PC-3 (cell line): Measurements from ENCODE around the gene SH3TC1. TPM values are rescaled to one million over a fixed set of nuclear protein-coding genes. Genes with fewer than 3 reads are reported as not detected.

Source experiments
- ATAC-seq: fragments of 200-7000 bp; cut with Tn5 transposase; 2 replicates; pipeline ENCODE4 v1.9.1; 2020; ENCODE audit warnings: mild to moderate bottlenecking, moderate library complexity
- BruUV-seq: library from RNA; stranded (reverse); fragments of 400-500 nt; replicated peaks from 2 replicates; lab custom pipeline; 2021; lab: Mats Ljungman, UMichigan
- CTCF ChIA-PET: fragments of 300-600 bp; sonication (Branson Sonifier 250); formaldehyde crosslinking; loops from one replicate; lab custom pipeline; 2022; ENCODE audit warnings: antibody characterized with exemption; lab: Charles Lee
- POLR2A ChIA-PET: fragments of 300-600 bp; sonication (Branson Sonifier 250); formaldehyde crosslinking; loops from one replicate; lab custom pipeline; 2022; ENCODE audit warnings: antibody characterized with exemption; ENCODE audit not compliant: unreplicated experiment; lab: Charles Lee
- DNase-seq: peaks from one replicate; pipeline ENCODE4 v3.0.0-alpha.2; 2015
- H2AFZ ChIP-seq: fragments of 300-600 bp; sonication (generic); 2 replicates; pipeline ENCODE4 v1.6.0; 2016; ENCODE audit warnings: antibody characterized with exemption, low read length
- H3F3A ChIP-seq: fragments of 300-600 bp; sonication (generic); one replicate; pipeline ENCODE4 v1.6.0; 2017; ENCODE audit warnings: antibody characterized with exemption, low read length, control low read depth, mild to moderate bottlenecking; ENCODE audit not compliant: unreplicated experiment
- H3K27ac ChIP-seq: fragments of 300-600 bp; sonication (generic); 2 replicates; pipeline ENCODE4 v1.5.1; 2016; ENCODE audit warnings: mild to moderate bottlenecking, low read length
- H3K27me3 ChIP-seq: fragments of 300-600 bp; sonication (generic); 2 replicates; pipeline ENCODE4 v1.6.1; 2016; ENCODE audit warnings: low read length, mixed read lengths
- H3K36me3 ChIP-seq: fragments of 300-600 bp; sonication (generic); 2 replicates; pipeline ENCODE4 v1.6.1; 2016; ENCODE audit warnings: low read depth, mixed run types, low read length, mixed read lengths
- H3K4me1 ChIP-seq: fragments of 300-600 bp; sonication (generic); 2 replicates; pipeline ENCODE4 v1.5.1; 2016; ENCODE audit warnings: low read length; ENCODE audit not compliant: insufficient read depth
- H3K4me2 ChIP-seq: fragments of 300-600 bp; sonication (generic); 2 replicates; pipeline ENCODE4 v1.6.0; 2016; ENCODE audit warnings: low read length
- H3K4me3 ChIP-seq: fragments of 300-600 bp; sonication (generic); 2 replicates; pipeline ENCODE4 v1.5.1; 2016; ENCODE audit warnings: mild to moderate bottlenecking, low read length, mixed read lengths
- H3K79me2 ChIP-seq: fragments of 300-600 bp; sonication (generic); 2 replicates; pipeline ENCODE4 v1.6.1; 2017; ENCODE audit warnings: low read length, mixed read lengths
- H3K9ac ChIP-seq: fragments of 300-600 bp; sonication (generic); 2 replicates; pipeline ENCODE4 v1.6.0; 2016; ENCODE audit warnings: mild to moderate bottlenecking, low read length
- H3K9me2 ChIP-seq: fragments of 300-600 bp; sonication (generic); replicated peaks from 2 replicates; pipeline ENCODE4 v1.6.1; 2016; ENCODE audit warnings: mixed run types, low read length, mixed read lengths
- H3K9me3 ChIP-seq: fragments of 300-600 bp; sonication (generic); 2 replicates; pipeline ENCODE4 v1.6.1; 2016; ENCODE audit warnings: low read length, mixed read lengths
- H4K20me1 ChIP-seq: fragments of 300-600 bp; sonication (generic); 2 replicates; pipeline ENCODE4 v1.6.1; 2016; ENCODE audit warnings: low read length, mixed read lengths
- EZH2 ChIP-seq: fragments of 300-600 bp; sonication (generic); IDR thresholded peaks from one replicate; pipeline ENCODE4 v1.6.1; 2017; ENCODE audit warnings: antibody characterized with exemption, mild to moderate bottlenecking, low read length; ENCODE audit not compliant: unreplicated experiment
- EZH2phosphoT487 ChIP-seq: fragments of 300-600 bp; sonication (generic); IDR thresholded peaks from 2 replicates; pipeline ENCODE4 v1.6.1; 2018; ENCODE audit warnings: mild to moderate bottlenecking, antibody characterized with exemption, low read length, borderline replicate concordance
- intact Hi-C: fragments of 100-400 bp; cut with micrococcal nuclease; formaldehyde crosslinking; loops from 2 replicates; pipeline ENCODE4 v1.9.0; 2023
- total RNA-seq: library from RNA; depleted of rRNA; stranded (reverse); fragments of >200 nt; gene quantifications from 2 replicates; pipeline ENCODE4 v1.2.3, GENCODE V29; 2014
- TF ChIP-seq, protein P1 (sequence below): fragments of 300-600 bp; sonication (generic); conservative IDR thresholded peaks from 2 replicates; pipeline ENCODE4 v1.5.1; 2017; ENCODE audit warnings: antibody characterized with exemption, low read depth, mild to moderate bottlenecking, low read length

Gene SH3TC1
- total RNA-seq, 1 experiment from 2014 or later, result 23.1 TPM

DNA sequence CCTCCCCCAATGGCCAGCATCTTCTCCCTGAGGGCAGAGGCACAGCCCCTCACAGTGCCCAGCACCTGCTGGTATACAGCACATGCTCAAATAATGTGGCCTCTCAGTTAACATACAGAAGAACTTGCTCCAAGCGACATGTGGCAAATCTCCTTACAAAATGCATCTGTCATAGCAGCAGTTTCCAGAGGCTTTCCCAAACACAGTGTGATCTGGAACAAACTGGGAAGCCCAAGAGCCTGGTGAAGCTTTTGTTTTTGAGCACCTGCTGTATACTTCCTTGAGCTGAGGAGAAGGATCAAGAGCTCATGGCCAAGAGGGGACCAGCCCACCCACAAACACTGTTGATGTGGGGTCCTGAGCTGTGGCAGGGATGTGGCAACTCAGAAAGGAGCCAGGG lies 35.6 kb downstream of the SH3TC1 start:
- intact Hi-C loops, result no loop called here
- Histone ChIP-seq H3F3A (no peaks in the 10 kb centered on the region), H3K9ac (no peak overlapping the region), H3K27me3 (no peaks in the 10 kb centered on the region), H2AFZ (no peak overlapping the region), H3K79me2 (no peaks in the 10 kb centered on the region), H3K4me2 (no peak overlapping the region), H3K4me3 (no peak overlapping the region), H4K20me1 (no peaks in the 10 kb centered on the region), H3K9me2 (no peaks in the 10 kb centered on the region), H3K27ac (no peak overlapping the region), H3K36me3 (no peaks in the 10 kb centered on the region), H3K4me1 (no peaks in the 10 kb centered on the region), H3K9me3 (no peaks in the 10 kb centered on the region)
- ChIA-PET CTCF (no interaction called here), POLR2A (no interaction called here)
- DNase-seq (no peak), ATAC-seq (no peak)
- no TSS peak for BruUV-seq
- TF ChIP-seq, protein P1, sequence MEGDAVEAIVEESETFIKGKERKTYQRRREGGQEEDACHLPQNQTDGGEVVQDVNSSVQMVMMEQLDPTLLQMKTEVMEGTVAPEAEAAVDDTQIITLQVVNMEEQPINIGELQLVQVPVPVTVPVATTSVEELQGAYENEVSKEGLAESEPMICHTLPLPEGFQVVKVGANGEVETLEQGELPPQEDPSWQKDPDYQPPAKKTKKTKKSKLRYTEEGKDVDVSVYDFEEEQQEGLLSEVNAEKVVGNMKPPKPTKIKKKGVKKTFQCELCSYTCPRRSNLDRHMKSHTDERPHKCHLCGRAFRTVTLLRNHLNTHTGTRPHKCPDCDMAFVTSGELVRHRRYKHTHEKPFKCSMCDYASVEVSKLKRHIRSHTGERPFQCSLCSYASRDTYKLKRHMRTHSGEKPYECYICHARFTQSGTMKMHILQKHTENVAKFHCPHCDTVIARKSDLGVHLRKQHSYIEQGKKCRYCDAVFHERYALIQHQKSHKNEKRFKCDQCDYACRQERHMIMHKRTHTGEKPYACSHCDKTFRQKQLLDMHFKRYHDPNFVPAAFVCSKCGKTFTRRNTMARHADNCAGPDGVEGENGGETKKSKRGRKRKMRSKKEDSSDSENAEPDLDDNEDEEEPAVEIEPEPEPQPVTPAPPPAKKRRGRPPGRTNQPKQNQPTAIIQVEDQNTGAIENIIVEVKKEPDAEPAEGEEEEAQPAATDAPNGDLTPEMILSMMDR, result no peak
- TF ChIP-seq EZH2 (no peak), EZH2phosphoT487 (no peak)

DNA sequence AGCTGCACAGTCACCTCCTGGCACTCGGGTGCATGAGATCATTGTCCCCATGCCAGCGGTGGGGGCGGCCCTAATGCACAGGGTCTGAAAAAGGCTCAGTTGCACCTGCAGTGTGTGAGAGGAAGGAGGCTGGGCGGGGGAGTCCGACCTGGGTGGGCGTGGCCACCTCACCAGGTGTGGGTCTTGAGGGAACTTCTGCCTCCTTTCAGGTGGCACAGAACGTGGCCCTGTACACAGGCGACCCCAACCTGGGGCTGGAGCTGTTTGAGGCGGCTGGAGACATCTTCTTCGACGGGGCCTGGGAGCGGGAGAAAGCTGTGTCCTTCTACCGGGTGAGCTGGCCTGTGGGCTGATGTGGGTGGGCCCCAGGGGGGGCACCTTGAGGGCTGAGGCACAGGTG lies 36.1 kb downstream of the SH3TC1 start:
- no peaks in the 10 kb centered on the region for H3K9me2 ChIP-seq
- H3K36me3 ChIP-seq, result no peaks in the 10 kb centered on the region
- H2AFZ ChIP-seq, result no peak overlapping the region
- H3K4me3 ChIP-seq, result no peak overlapping the region
- no peaks in the 10 kb centered on the region for H3K4me1 ChIP-seq
- no TSS peak for BruUV-seq
- no peak for ATAC-seq
- intact Hi-C loops, result no loop called here
- no peak overlapping the region for H3K9ac ChIP-seq
- no peaks in the 10 kb centered on the region for H4K20me1 ChIP-seq
- H3K79me2 ChIP-seq, result no peaks in the 10 kb centered on the region
- CTCF ChIA-PET, result no interaction called here
- DNase-seq, result no peak
- H3K27me3 ChIP-seq, result no peaks in the 10 kb centered on the region
- no peaks in the 10 kb centered on the region for H3F3A ChIP-seq
- TF ChIP-seq, protein P1, result no peak
- POLR2A ChIA-PET, result no interaction called here
- H3K9me3 ChIP-seq, result no peaks in the 10 kb centered on the region
- no peak overlapping the region for H3K4me2 ChIP-seq
- H3K27ac ChIP-seq, result no peak overlapping the region

DNA sequence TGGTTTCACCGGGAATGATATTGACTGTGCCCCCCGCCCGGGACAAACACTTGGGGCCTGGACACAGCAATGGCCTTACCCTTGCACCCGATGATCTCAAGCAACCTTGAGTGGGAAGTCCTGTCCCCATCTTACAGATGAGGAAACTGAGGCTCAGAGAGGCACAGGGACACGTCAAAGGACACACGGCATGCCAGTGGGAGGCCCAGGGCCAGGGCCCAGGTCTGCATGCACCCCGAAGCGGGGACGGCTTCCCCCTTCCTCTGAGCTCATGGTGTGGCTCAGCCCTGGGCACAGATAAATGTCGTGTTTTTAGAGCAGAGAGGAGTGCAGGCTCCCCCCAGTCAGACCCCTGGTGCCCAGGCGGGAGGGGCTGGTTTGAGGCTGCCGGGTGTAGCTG lies 36.6 kb downstream of the SH3TC1 start:
- Histone ChIP-seq H3K36me3 (no peaks in the 10 kb centered on the region), H3F3A (no peaks in the 10 kb centered on the region), H3K4me3 (no peak overlapping the region), H3K27me3 (no peaks in the 10 kb centered on the region), H3K27ac (no peak overlapping the region), H3K4me1 (no peaks in the 10 kb centered on the region), H3K9me2 (no peaks in the 10 kb centered on the region), H2AFZ (no peak overlapping the region), H3K79me2 (no peaks in the 10 kb centered on the region), H4K20me1 (no peaks in the 10 kb centered on the region), H3K9ac (no peak overlapping the region), H3K9me3 (no peaks in the 10 kb centered on the region), H3K4me2 (no peak overlapping the region)
- no peak for ATAC-seq
- ChIA-PET CTCF (no interaction called here), POLR2A (no interaction called here)
- no peak for DNase-seq
- BruUV-seq, result no TSS peak
- TF ChIP-seq EZH2phosphoT487 (no peak), EZH2 (no peak)
- TF ChIP-seq, protein P1, result no peak
- intact Hi-C loops, result no loop called here
